Measurements from ENCODE around the gene ARHGAP9.
"Not testable (repeated sequence)": the region's sequence is repeated elsewhere in the genome, so short reads cannot be mapped to it uniquely, and the experiment has no call there.

GRCh38 chr12:57444337-57444736 lies 35.3 kb downstream of the ARHGAP9 start:
- TF ChIP-seq, protein P1, sequence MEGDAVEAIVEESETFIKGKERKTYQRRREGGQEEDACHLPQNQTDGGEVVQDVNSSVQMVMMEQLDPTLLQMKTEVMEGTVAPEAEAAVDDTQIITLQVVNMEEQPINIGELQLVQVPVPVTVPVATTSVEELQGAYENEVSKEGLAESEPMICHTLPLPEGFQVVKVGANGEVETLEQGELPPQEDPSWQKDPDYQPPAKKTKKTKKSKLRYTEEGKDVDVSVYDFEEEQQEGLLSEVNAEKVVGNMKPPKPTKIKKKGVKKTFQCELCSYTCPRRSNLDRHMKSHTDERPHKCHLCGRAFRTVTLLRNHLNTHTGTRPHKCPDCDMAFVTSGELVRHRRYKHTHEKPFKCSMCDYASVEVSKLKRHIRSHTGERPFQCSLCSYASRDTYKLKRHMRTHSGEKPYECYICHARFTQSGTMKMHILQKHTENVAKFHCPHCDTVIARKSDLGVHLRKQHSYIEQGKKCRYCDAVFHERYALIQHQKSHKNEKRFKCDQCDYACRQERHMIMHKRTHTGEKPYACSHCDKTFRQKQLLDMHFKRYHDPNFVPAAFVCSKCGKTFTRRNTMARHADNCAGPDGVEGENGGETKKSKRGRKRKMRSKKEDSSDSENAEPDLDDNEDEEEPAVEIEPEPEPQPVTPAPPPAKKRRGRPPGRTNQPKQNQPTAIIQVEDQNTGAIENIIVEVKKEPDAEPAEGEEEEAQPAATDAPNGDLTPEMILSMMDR (IDR thresholded peaks at IDR 0.05): not testable (repeated sequence)
- TF ChIP-seq POLR2A (IDR thresholded peaks at IDR 0.05): not testable (repeated sequence)
